ENCODE results near the gene NDUFAF2. TPM values are rescaled to one million over a fixed set of nuclear protein-coding genes. Genes with fewer than 3 reads are reported as not detected.

Gene NDUFAF2
- total RNA-seq, 3 donors from 2014 or later (not counting 1 experiment from before 2014, with no cell fraction given): 5.6 to 7.6 (median 7.0) TPM

DNA sequence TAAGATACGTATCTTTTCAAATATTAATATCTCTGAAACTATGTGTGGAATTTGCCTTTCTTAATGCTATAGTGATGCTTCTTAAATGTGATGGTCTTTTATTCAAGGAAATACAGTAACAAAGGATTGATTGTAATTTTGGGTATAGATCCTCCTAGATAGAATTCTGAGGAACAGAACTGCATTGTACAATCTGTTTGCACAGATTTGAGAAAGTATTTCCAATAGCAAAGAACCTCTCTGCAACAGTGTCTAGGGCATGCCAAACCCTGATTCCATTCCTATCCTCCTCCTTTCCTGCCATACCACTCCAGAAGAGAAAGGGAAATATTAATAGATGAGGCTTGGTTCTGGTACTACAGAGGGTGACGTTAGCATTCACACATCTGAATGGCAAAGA lies 206.9 kb downstream of the NDUFAF2 start:
- Histone ChIP-seq H3K27me3 (ENCODE audit: control insufficient read depth, insufficient read depth, low read length) (no peaks in the 10 kb centered on the region), H3K27ac (ENCODE audit: low read length) (no peak overlapping the region), H3K36me3 (ENCODE audit: control insufficient read depth, insufficient read depth, low read length) (no peaks in the 10 kb centered on the region), H3K4me3 (ENCODE audit: low read length) (no peak overlapping the region), H3K9me3 (ENCODE audit: control insufficient read depth, insufficient read depth, low read length) (no peaks in the 10 kb centered on the region), H3K4me1 (ENCODE audit: control insufficient read depth, insufficient read depth, low read length) (no peaks in the 10 kb centered on the region)
- ATAC-seq (no peak), DNase-seq (no peak)
- TF ChIP-seq, protein P1, sequence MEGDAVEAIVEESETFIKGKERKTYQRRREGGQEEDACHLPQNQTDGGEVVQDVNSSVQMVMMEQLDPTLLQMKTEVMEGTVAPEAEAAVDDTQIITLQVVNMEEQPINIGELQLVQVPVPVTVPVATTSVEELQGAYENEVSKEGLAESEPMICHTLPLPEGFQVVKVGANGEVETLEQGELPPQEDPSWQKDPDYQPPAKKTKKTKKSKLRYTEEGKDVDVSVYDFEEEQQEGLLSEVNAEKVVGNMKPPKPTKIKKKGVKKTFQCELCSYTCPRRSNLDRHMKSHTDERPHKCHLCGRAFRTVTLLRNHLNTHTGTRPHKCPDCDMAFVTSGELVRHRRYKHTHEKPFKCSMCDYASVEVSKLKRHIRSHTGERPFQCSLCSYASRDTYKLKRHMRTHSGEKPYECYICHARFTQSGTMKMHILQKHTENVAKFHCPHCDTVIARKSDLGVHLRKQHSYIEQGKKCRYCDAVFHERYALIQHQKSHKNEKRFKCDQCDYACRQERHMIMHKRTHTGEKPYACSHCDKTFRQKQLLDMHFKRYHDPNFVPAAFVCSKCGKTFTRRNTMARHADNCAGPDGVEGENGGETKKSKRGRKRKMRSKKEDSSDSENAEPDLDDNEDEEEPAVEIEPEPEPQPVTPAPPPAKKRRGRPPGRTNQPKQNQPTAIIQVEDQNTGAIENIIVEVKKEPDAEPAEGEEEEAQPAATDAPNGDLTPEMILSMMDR (IDR thresholded peaks at IDR 0.05): no peak
- intact Hi-C loops (cut with micrococcal nuclease): no loop called here
- Mint-ChIP-seq H3K9me3 (peaks cover 0 to 7% of the 10 kb centered on the region in 2 donors), H3K36me3 (peaks cover 20% of the 10 kb centered on the region), H3K27ac (no peak overlapping the region), H3K4me3 (no peak overlapping the region), H3K4me1 (peaks cover 0 to 5% of the 10 kb centered on the region in 2 donors), H3K27me3 (ENCODE audit: low read depth in 2 of 2) (no peaks in the 10 kb centered on the region)
- WGBS (ENCODE audit: insufficient coverage): 82% methylated on average over 1 of the region's 2 CpGs

DNA sequence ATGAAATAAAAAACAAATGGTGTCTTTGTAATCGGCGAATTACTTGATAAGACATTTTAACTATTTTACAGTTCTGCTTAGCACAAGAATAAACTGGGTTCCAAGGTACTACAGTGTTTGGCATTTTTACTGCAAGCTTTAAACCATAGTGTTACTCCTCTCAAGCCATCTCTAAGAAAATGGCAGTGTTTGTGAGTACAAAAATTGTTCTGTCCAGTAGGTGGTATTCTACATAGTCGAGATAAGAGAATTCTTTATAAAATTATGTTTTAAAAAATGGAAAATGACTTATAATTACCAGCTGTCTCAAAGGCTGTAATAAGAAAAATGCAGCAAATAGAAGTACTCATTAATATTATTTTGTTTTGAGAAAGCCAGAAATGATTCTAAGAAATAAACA lies 214.1 kb downstream of the NDUFAF2 start:
- TF ChIP-seq, protein P1 (IDR thresholded peaks at IDR 0.05): no peak
- WGBS (ENCODE audit: insufficient coverage): 100% methylated on average over 2 of the region's 3 CpGs
- peaks cover 32% of the 10 kb centered on the region for H3K36me3 Mint-ChIP-seq

DNA sequence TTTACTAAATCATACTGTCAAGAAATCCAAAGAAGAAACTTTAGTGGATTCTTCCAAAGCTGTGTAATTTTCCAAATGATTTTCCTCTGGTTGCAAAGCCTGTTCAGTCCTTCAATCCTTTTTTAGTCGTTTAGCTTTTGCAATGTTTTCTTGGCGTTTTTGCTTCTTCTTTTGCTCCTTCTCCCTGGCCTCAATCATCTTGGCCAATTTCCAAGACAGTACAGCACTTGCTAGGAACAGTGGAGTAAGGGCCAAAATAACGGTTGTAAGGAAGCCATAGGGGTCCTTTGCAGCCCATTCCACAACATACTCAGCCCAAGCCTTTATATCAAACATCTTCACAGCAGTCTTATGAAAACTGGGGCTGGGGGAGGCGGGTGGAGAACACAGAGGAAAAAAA lies 214.8 kb downstream of the NDUFAF2 start:
- WGBS (ENCODE audit: insufficient coverage): 73% methylated on average over 3 of the region's 4 CpGs
- peaks cover 23% of the 10 kb centered on the region for H3K36me3 ChIP-seq (ENCODE audit: control insufficient read depth, insufficient read depth, low read length)
- ATAC-seq (no peak), DNase-seq (no peak)
- peaks cover 6% of the 10 kb centered on the region for H3K4me1 ChIP-seq (ENCODE audit: control insufficient read depth, insufficient read depth, low read length)
- peak overlapping the region; percentile 4 for H3K4me3 Mint-ChIP-seq
- intact Hi-C loops (cut with micrococcal nuclease): loop anchor here (10.0 kb wide), 1 partner anchor 215 kb away; the partner anchor contains the start of genes ERCC8 and NDUFAF2
- H3K36me3 Mint-ChIP-seq: peaks cover 28% of the 10 kb centered on the region
- no peaks in the 10 kb centered on the region for H3K9me3 ChIP-seq (ENCODE audit: control insufficient read depth, insufficient read depth, low read length)
- no peaks in the 10 kb centered on the region for H3K9me3 Mint-ChIP-seq
- peak overlapping the region in 1 of 2 donors; percentile 16 for H3K27ac Mint-ChIP-seq
- no peaks in the 10 kb centered on the region for H3K27me3 ChIP-seq (ENCODE audit: control insufficient read depth, insufficient read depth, low read length)
- no peak overlapping the region for H3K27ac ChIP-seq (ENCODE audit: low read length)
- TF ChIP-seq, protein P1 (IDR thresholded peaks at IDR 0.05): no peak
- no peak overlapping the region for H3K4me3 ChIP-seq (ENCODE audit: low read length)
- H3K27me3 Mint-ChIP-seq (ENCODE audit: low read depth in 2 of 2): no peaks in the 10 kb centered on the region
- peaks cover 38 to 42% of the 10 kb centered on the region in 2 donors for H3K4me1 Mint-ChIP-seq

More for the DNA sequence above, 214.1 kb downstream of the NDUFAF2 start:
- ATAC-seq: no peak
- Mint-ChIP-seq H3K27ac (peak overlapping the region in 1 of 2 donors; percentile 43), H3K27me3 (ENCODE audit: low read depth in 2 of 2) (no peaks in the 10 kb centered on the region), H3K4me1 (peaks cover 38 to 42% of the 10 kb centered on the region in 2 donors), H3K9me3 (no peaks in the 10 kb centered on the region), H3K4me3 (no peak overlapping the region)
- intact Hi-C loops (cut with micrococcal nuclease): no loop called here
- peaks cover 23% of the 10 kb centered on the region for H3K36me3 ChIP-seq (ENCODE audit: control insufficient read depth, insufficient read depth, low read length)
- H3K27me3 ChIP-seq (ENCODE audit: control insufficient read depth, insufficient read depth, low read length): no peaks in the 10 kb centered on the region
- H3K27ac ChIP-seq (ENCODE audit: low read length): no peak overlapping the region
- no peak overlapping the region for H3K4me3 ChIP-seq (ENCODE audit: low read length)
- no peaks in the 10 kb centered on the region for H3K9me3 ChIP-seq (ENCODE audit: control insufficient read depth, insufficient read depth, low read length)
- no peak for DNase-seq
- H3K4me1 ChIP-seq (ENCODE audit: control insufficient read depth, insufficient read depth, low read length): peaks cover 6% of the 10 kb centered on the region

DNA sequence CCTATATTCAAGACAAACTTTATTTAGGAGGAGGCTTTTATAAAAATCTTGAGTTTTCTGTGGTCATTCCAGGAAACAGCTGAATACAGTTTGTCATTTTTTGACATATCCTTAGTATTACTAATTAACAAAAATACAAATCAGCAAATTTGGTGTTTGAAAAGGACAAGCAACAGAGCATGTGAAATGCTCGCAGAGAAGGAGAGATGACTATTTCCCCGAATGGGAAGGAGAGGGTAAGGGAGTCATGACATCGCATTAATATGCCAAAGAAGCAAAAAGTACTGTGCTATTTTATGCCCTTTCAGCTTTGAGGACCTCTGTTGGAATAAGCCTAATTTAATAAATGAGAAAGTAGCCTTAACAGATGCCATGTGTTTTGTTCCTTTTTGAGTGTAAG lies 215.5 kb downstream of the NDUFAF2 start:
- intact Hi-C loops (cut with micrococcal nuclease): loop anchor here (10.0 kb wide), 1 partner anchor 216 kb away; the partner anchor contains the start of genes ERCC8 and NDUFAF2
- TF ChIP-seq, protein P1 (IDR thresholded peaks at IDR 0.05): no peak
- Mint-ChIP-seq H3K4me1 (peaks cover 38 to 42% of the 10 kb centered on the region in 2 donors), H3K36me3 (peaks cover 22% of the 10 kb centered on the region), H3K27ac (peak overlapping the region; percentile 16 to 76), H3K9me3 (no peaks in the 10 kb centered on the region), H3K4me3 (peak overlapping the region; percentile 65), H3K27me3 (ENCODE audit: low read depth in 2 of 2) (no peaks in the 10 kb centered on the region)
- Histone ChIP-seq H3K27me3 (ENCODE audit: control insufficient read depth, insufficient read depth, low read length) (no peaks in the 10 kb centered on the region), H3K4me1 (ENCODE audit: control insufficient read depth, insufficient read depth, low read length) (peaks cover 6% of the 10 kb centered on the region), H3K4me3 (ENCODE audit: low read length) (no peak overlapping the region), H3K36me3 (ENCODE audit: control insufficient read depth, insufficient read depth, low read length) (peaks cover 23% of the 10 kb centered on the region), H3K9me3 (ENCODE audit: control insufficient read depth, insufficient read depth, low read length) (no peaks in the 10 kb centered on the region), H3K27ac (ENCODE audit: low read length) (no peak overlapping the region)
- no peak for ATAC-seq
- no peak for DNase-seq
- 91% methylated on average over 3 of the region's 3 CpGs for WGBS (ENCODE audit: insufficient coverage)

Measured in natural killer cell (primary cell).